GM23338 (cell line): Measurements from ENCODE around the gene TCERG1L. TPM values are rescaled to one million over a fixed set of nuclear protein-coding genes. Genes with fewer than 3 reads are reported as not detected.

Experiments used
- ATAC-seq: fragments of 200-7000 bp; cut with Tn5 transposase; 3 replicates; pipeline ENCODE4 v1.9.1; 2020
- DNase-seq: peaks from one replicate; pipeline ENCODE4 v3.0.0-alpha.2; 2015; ENCODE audit warnings: low spot score
- H2AFZ ChIP-seq: fragments of 200-600 bp; sonication (generic); 2 replicates; pipeline ENCODE4 v1.8.0; 2016; ENCODE audit warnings: antibody characterized with exemption, mild to moderate bottlenecking, moderate library complexity
- H3F3A ChIP-seq: fragments of 200-600 bp; sonication (generic); replicated peaks from 2 replicates; pipeline ENCODE4 v1.8.0; 2017; ENCODE audit warnings: antibody characterized with exemption, mixed run types, low read depth
- H3K27ac ChIP-seq: fragments of 200-600 bp; sonication (generic); 2 replicates; pipeline ENCODE4 v1.6.1; 2016; ENCODE audit warnings: low read depth
- H3K27me3 ChIP-seq: fragments of 200-600 bp; sonication (generic); 2 replicates; pipeline ENCODE4 v1.8.0; 2016; ENCODE audit warnings: mild to moderate bottlenecking, mixed run types, moderate library complexity; ENCODE audit not compliant: insufficient read depth
- H3K36me3 ChIP-seq: fragments of 200-600 bp; sonication (generic); 2 replicates; pipeline ENCODE4 v1.8.0; 2016; ENCODE audit warnings: mild to moderate bottlenecking; ENCODE audit not compliant: insufficient read depth
- H3K4me1 ChIP-seq: fragments of 200-600 bp; sonication (generic); 2 replicates; pipeline ENCODE4 v1.8.0; 2016; ENCODE audit warnings: mild to moderate bottlenecking, moderate library complexity; ENCODE audit not compliant: insufficient read depth
- H3K4me2 ChIP-seq: fragments of 200-600 bp; sonication (generic); 2 replicates; pipeline ENCODE4 v1.7.1; 2017; ENCODE audit warnings: mixed run types
- H3K4me3 ChIP-seq: fragments of 200-600 bp; sonication (generic); 2 replicates; pipeline ENCODE4 v1.6.1; 2016; ENCODE audit warnings: mixed run types
- H3K79me2 ChIP-seq: fragments of 200-600 bp; sonication (generic); replicated peaks from 2 replicates; pipeline ENCODE4 v1.8.0; 2017; ENCODE audit warnings: mild to moderate bottlenecking; ENCODE audit not compliant: insufficient read depth
- H3K9me2 ChIP-seq: fragments of 200-600 bp; sonication (generic); 2 replicates; pipeline ENCODE4 v1.8.0; 2017; ENCODE audit not compliant: insufficient read depth
- H4K20me1 ChIP-seq: fragments of 200-600 bp; sonication (generic); replicated peaks from 2 replicates; pipeline ENCODE4 v1.8.0; 2017; ENCODE audit warnings: mild to moderate bottlenecking; ENCODE audit not compliant: insufficient read depth
- H3K27ac Mint-ChIP-seq: 2 replicates; pipeline ENCODE4 v1.8.0; 2020; ENCODE audit warnings: inconsistent platforms, mild to moderate bottlenecking, moderate library complexity, mixed read lengths
- H3K27me3 Mint-ChIP-seq: 3 replicates; pipeline ENCODE4 v1.8.0; 2022; ENCODE audit warnings: low read depth, mild to moderate bottlenecking, moderate library complexity, mixed read lengths, inconsistent platforms; ENCODE audit not compliant: insufficient read depth, poor library complexity
- H3K36me3 Mint-ChIP-seq: 3 replicates; pipeline ENCODE4 v1.8.0; 2021; ENCODE audit warnings: low read depth, mild to moderate bottlenecking, inconsistent platforms, moderate library complexity, mixed read lengths
- H3K4me1 Mint-ChIP-seq: 3 replicates; pipeline ENCODE4 v1.8.0; 2020; ENCODE audit warnings: mild to moderate bottlenecking, inconsistent platforms, mixed read lengths
- H3K4me3 Mint-ChIP-seq: 3 replicates; pipeline ENCODE4 v1.8.0; 2021; ENCODE audit warnings: moderate library complexity, mild to moderate bottlenecking, inconsistent platforms, mixed read lengths
- H3K9me3 Mint-ChIP-seq: 3 replicates; pipeline ENCODE4 v1.8.0; 2020; ENCODE audit warnings: moderate library complexity, mild to moderate bottlenecking, inconsistent platforms, mixed read lengths
- CREB1 ChIP-seq: fragments of 250-450 bp; sonication (Bioruptor Pico); IDR thresholded peaks from 2 replicates; pipeline ENCODE4 v1.5.0; 2020; ENCODE audit warnings: low read depth, mild to moderate bottlenecking, moderate library complexity
- ETS1 ChIP-seq: IDR thresholded peaks from 2 replicates; pipeline ENCODE4 v1.6.1; 2016; ENCODE audit warnings: antibody characterized with exemption
- JUNB ChIP-seq: IDR thresholded peaks from one replicate; pipeline ENCODE4 v1.6.1; 2016; ENCODE audit warnings: antibody characterized with exemption; ENCODE audit not compliant: unreplicated experiment
- POLR2AphosphoS5 ChIP-seq: IDR thresholded peaks from 2 replicates; pipeline ENCODE4 v1.6.1; 2016; ENCODE audit warnings: antibody characterized with exemption, low read depth
- REST ChIP-seq: IDR thresholded peaks from one replicate; pipeline ENCODE4 v1.6.1; 2018; ENCODE audit warnings: antibody characterized with exemption; ENCODE audit not compliant: unreplicated experiment
- STAT1 ChIP-seq: IDR thresholded peaks from one replicate; pipeline ENCODE4 v1.6.1; 2016; ENCODE audit warnings: antibody characterized with exemption; ENCODE audit not compliant: unreplicated experiment
- ZNF114 ChIP-seq: fragments of 250-450 bp; sonication (Bioruptor Pico); IDR thresholded peaks from 2 replicates; pipeline ENCODE4 v1.5.0; 2020; ENCODE audit warnings: mild to moderate bottlenecking, moderate library complexity
- ZNF331 ChIP-seq: fragments of 250-450 bp; sonication (Bioruptor Pico); IDR thresholded peaks from 2 replicates; pipeline ENCODE4 v1.5.0; 2020; ENCODE audit warnings: low read depth, mild to moderate bottlenecking, moderate library complexity
- ZNF462 ChIP-seq: fragments of 250-450 bp; sonication (Bioruptor Pico); IDR thresholded peaks from 2 replicates; pipeline ENCODE4 v1.5.0; 2020; ENCODE audit warnings: mild to moderate bottlenecking, moderate library complexity
- polyA plus RNA-seq: library from polyadenylated mRNA; unstranded; fragments of >200 nt; fragmentation: Nextera tagmentation; extraction: Ambion mirVana; gene quantifications from 2 replicates; pipeline ENCODE4 v1.2.1, GENCODE V29; 2016
- total RNA-seq: library from RNA; depleted of rRNA; stranded (reverse); fragments of >200 nt; shearing (Covaris generic); gene quantifications from 2 replicates; pipeline ENCODE4 v1.2.3, GENCODE V29; 2014

The TCERG1L gene
- total and polyA plus RNA-seq, 2 experiments from 2014 or later = 3.9 to 5.5 TPM

- no peak for TF ChIP-seq ZNF462 (CRISPR knock-in tag)
- no peak for TF ChIP-seq ZNF114 (CRISPR knock-in tag)
- no peak for TF ChIP-seq ZNF331
- TF ChIP-seq JUNB = no peak
Observed at GRCh38 chr10:131203456-131204357, 107.8 kb downstream of the TCERG1L start (continued).

GRCh38 chr10:131202990-131203389, 108.5 kb downstream of the TCERG1L start:
- no peak overlapping the region for H3K4me3 Mint-ChIP-seq
- no peak for TF ChIP-seq ETS1
- no peak for TF ChIP-seq POLR2AphosphoS5
- TF ChIP-seq CREB1 (CRISPR knock-in tag) = no peak
- no peak for TF ChIP-seq STAT1
- TF ChIP-seq REST = no peak
- no peak for TF ChIP-seq ZNF331

More at GRCh38 chr10:131202990-131203389, 108.5 kb downstream of the TCERG1L start:
- no peaks in the 10 kb centered on the region for H3K9me2 ChIP-seq
- Mint-ChIP-seq H3K9me3 (peaks cover 88% of the 10 kb centered on the region), H3K27me3 (peaks cover 3% of the 10 kb centered on the region), H3K36me3 (peaks cover 28% of the 10 kb centered on the region), H3K4me1 (no peaks in the 10 kb centered on the region), H3K27ac (no peak overlapping the region)
- no peaks in the 10 kb centered on the region for H3F3A ChIP-seq
- no peak overlapping the region for H3K4me2 ChIP-seq
- H3K4me3 ChIP-seq = no peak overlapping the region
- H3K27ac ChIP-seq = no peak overlapping the region
- no peaks in the 10 kb centered on the region; the same call in 1 of the 2 replicates for H3K36me3 ChIP-seq
- no peaks in the 10 kb centered on the region for H3K4me1 ChIP-seq
- ATAC-seq (no peak), DNase-seq (no peak)
- no peaks in the 10 kb centered on the region for H4K20me1 ChIP-seq
- no peaks in the 10 kb centered on the region for H3K79me2 ChIP-seq
- H3K27me3 ChIP-seq = no peaks in the 10 kb centered on the region
- H2AFZ ChIP-seq = no peak overlapping the region
